CD14-positive monocyte (primary cell): ENCODE measurements around the gene MDFI. TPM values are rescaled to one million over a fixed set of nuclear protein-coding genes. Genes with fewer than 3 reads are reported as not detected.
A peak's percentile ranks its signal among the peaks of the same experiment; 100 is the strongest.

Experiments
- DNase-seq, 3 donors: peaks; one replicate each; pipeline ENCODE4 v3.0.0-alpha.2; 2011 to 2022
- H2AFZ ChIP-seq: 2 replicates; pipeline ENCODE4 v1.6.0; 2012; ENCODE audit warnings: mild to moderate bottlenecking, low read depth, low read length, inconsistent platforms; ENCODE audit not compliant: insufficient read depth, poor library complexity, severe bottlenecking
- H3K27ac ChIP-seq, 2 donors: 1 replicate in 1 of 2; 2 replicates in 1 of 2; pipeline ENCODE4 v1.5.1; 2012 to 2013; ENCODE audit warnings: low read length in 2 of 2, control low read depth in 1 of 2, inconsistent platforms in 1 of 2, low read depth in 1 of 2, mild to moderate bottlenecking in 1 of 2
- H3K27me3 ChIP-seq, 2 donors: one replicate each; pipeline versions ENCODE4 v1.6.0 to v1.6.1; 2011 to 2013; ENCODE audit warnings: low read length in 2 of 2; ENCODE audit not compliant: control insufficient read depth in 2 of 2, insufficient read depth in 2 of 2
- H3K36me3 ChIP-seq, 2 donors: replicated peaks in 1 of 2; 1 replicate in 1 of 2; 2 replicates in 1 of 2; pipeline versions ENCODE4 v1.5.1 to v1.6.1; 2012 to 2013; ENCODE audit warnings: low read length in 2 of 2, control low read depth in 1 of 2, inconsistent platforms in 1 of 2, mild to moderate bottlenecking in 1 of 2; ENCODE audit not compliant: insufficient read depth in 2 of 2, control insufficient read depth in 1 of 2
- H3K4me1 ChIP-seq, 2 donors: 1 replicate in 1 of 2; 2 replicates in 1 of 2; pipeline versions ENCODE4 v1.5.1 to v1.6.1; 2012 to 2013; ENCODE audit warnings: low read length in 2 of 2, control low read depth in 1 of 2, inconsistent platforms in 1 of 2, mild to moderate bottlenecking in 1 of 2, moderate library complexity in 1 of 2; ENCODE audit not compliant: insufficient read depth in 2 of 2, control insufficient read depth in 1 of 2
- H3K4me2 ChIP-seq: replicated peaks from 2 replicates; pipeline ENCODE3; 2012; ENCODE audit warnings: low read length, moderate library complexity, mild to moderate bottlenecking; ENCODE audit not compliant: poor library complexity, severe bottlenecking; ENCODE audit errors: extremely low read depth
- H3K4me3 ChIP-seq, 3 experiments: fragments of 200-600 bp in 1 of 3; sonication (generic) in 1 of 3; replicated peaks in 1 of 3; 1 replicate in 2 of 3; 2 replicates in 1 of 3; pipeline ENCODE4 v1.5.1; 2011 to 2013; ENCODE audit warnings: low read length in 3 of 3, mild to moderate bottlenecking in 3 of 3, control low read depth in 2 of 3, low read depth in 2 of 3, inconsistent platforms in 1 of 3, moderate library complexity in 1 of 3
- H3K79me2 ChIP-seq: 2 replicates; pipeline ENCODE4 v1.6.0; 2012; ENCODE audit warnings: mild to moderate bottlenecking, control low read depth, inconsistent platforms, low read length, moderate library complexity; ENCODE audit not compliant: insufficient read depth
- H3K9ac ChIP-seq: 2 replicates; pipeline ENCODE4 v1.6.0; 2017; ENCODE audit warnings: low read length, mild to moderate bottlenecking; ENCODE audit not compliant: insufficient read depth, poor library complexity, severe bottlenecking
- H3K9me3 ChIP-seq, 2 donors: replicated peaks in 1 of 2; 1 replicate in 1 of 2; 2 replicates in 1 of 2; pipeline versions ENCODE4 v1.5.1 to v1.6.1; 2012 to 2013; ENCODE audit warnings: low read length in 2 of 2, control low read depth in 1 of 2; ENCODE audit not compliant: control insufficient read depth in 1 of 2, insufficient read depth in 1 of 2
- H4K20me1 ChIP-seq: 2 replicates; pipeline ENCODE4 v1.6.0; 2012; ENCODE audit warnings: mild to moderate bottlenecking, low read length, control low read depth, moderate library complexity; ENCODE audit not compliant: insufficient read depth
- H3K27ac Mint-ChIP-seq, 7 donors: one replicate each; pipeline ENCODE4 v1.8.0; 2020; ENCODE audit warnings: mild to moderate bottlenecking in 7 of 7, mixed read lengths in 7 of 7, moderate library complexity in 6 of 7, inconsistent platforms in 2 of 7
- H3K27me3 Mint-ChIP-seq, 3 donors: one replicate each; pipeline ENCODE4 v1.8.0; 2021 to 2022; ENCODE audit warnings: low read depth in 3 of 3, mild to moderate bottlenecking in 3 of 3, mixed read lengths in 3 of 3, moderate library complexity in 3 of 3, inconsistent platforms in 1 of 3
- H3K36me3 Mint-ChIP-seq, 2 donors: one replicate each; pipeline ENCODE4 v1.8.0; 2020; ENCODE audit warnings: mixed read lengths in 2 of 2, inconsistent platforms in 1 of 2, mild to moderate bottlenecking in 1 of 2
- H3K4me1 Mint-ChIP-seq: one replicate; pipeline ENCODE4 v1.8.0; 2020; ENCODE audit warnings: mild to moderate bottlenecking, mixed read lengths
- H3K4me3 Mint-ChIP-seq, 2 donors: one replicate each; pipeline ENCODE4 v1.8.0; 2020; ENCODE audit warnings: mild to moderate bottlenecking in 2 of 2, mixed read lengths in 2 of 2, moderate library complexity in 1 of 2
- H3K9me3 Mint-ChIP-seq, 7 donors: one replicate each; pipeline ENCODE4 v1.8.0; 2020 to 2022; ENCODE audit warnings: mixed read lengths in 7 of 7, mild to moderate bottlenecking in 6 of 7, moderate library complexity in 6 of 7, inconsistent platforms in 2 of 7
- CTCF ChIP-seq: fragments of 200-600 bp; IDR thresholded peaks from one replicate; pipeline ENCODE4 v1.8.0; 2022; ENCODE audit warnings: antibody characterized with exemption, mild to moderate bottlenecking
- WGBS: methylation state at CpG from one replicate; pipeline ENCODE4 v1.1.5; 2013; ENCODE audit warnings: missing lambda C conversion rate; ENCODE audit not compliant: insufficient coverage; 5-methylcytosine and 5-hydroxymethylcytosine counted together
- intact Hi-C, 2 donors: fragments of 100-400 bp; cut with micrococcal nuclease; formaldehyde crosslinking; loops; one replicate each; pipeline versions ENCODE4 v1.15.0 to v1.15.1; 2023
- polyA plus RNA-seq, 3 donors: library from polyadenylated mRNA; depleted of rRNA in 1 of 3; unstranded in 2 of 3; stranded (reverse) in 1 of 3; fragments of 300-500 nt in 2 of 3; fragments of >200 nt in 1 of 3; fragmentation: Illumina TruSeq in 2 of 3; gene quantifications; 1 replicate in 2 of 3; 2 replicates in 1 of 3; pipeline ENCODE4 v1.2.3, GENCODE V29; 2012 to 2021

Gene MDFI
- polyA plus RNA-seq, 3 donors = not detected

- peaks cover 5 to 17% of the 10 kb centered on the region in 2 donors for H3K4me1 ChIP-seq
- WGBS = 34% methylated on average over 20 of the region's 40 CpGs
- H3K4me2 ChIP-seq = peak overlapping the region; percentile 42
- TF ChIP-seq CTCF = no peak
- no peaks in the 10 kb centered on the region for H3K79me2 ChIP-seq
- peak overlapping the region in 1 of 3 experiments; percentile 34 for H3K4me3 ChIP-seq
- no peaks in the 10 kb centered on the region for H3K36me3 ChIP-seq
- H3K9me3 Mint-ChIP-seq = peaks cover 0 to 20% (median 4%) of the 10 kb centered on the region in 7 donors
- H3K27me3 Mint-ChIP-seq = peaks cover 55 to 79% (median 56%) of the 10 kb centered on the region in 3 donors
- peak overlapping the region; percentile 16 to 83 for H3K4me3 Mint-ChIP-seq
- H4K20me1 ChIP-seq = no peaks in the 10 kb centered on the region
- peaks cover 11 to 52% of the 10 kb centered on the region in 2 donors for H3K27me3 ChIP-seq
- H3K27ac ChIP-seq = no peak overlapping the region
- no peak for DNase-seq
- no peak overlapping the region for H2AFZ ChIP-seq
- intact Hi-C loops = no loop called here
- peaks cover 23% of the 10 kb centered on the region for H3K4me1 Mint-ChIP-seq
- peak overlapping the region in 2 of 7 donors; percentile 46 to 66 for H3K27ac Mint-ChIP-seq
- peaks cover 0 to 8% of the 10 kb centered on the region in 2 donors for H3K9me3 ChIP-seq
- peaks cover 0 to 4% of the 10 kb centered on the region in 2 donors for H3K36me3 Mint-ChIP-seq
- H3K9ac ChIP-seq = no peak overlapping the region
Observed at GRCh38 chr6:41638935-41639808, 904 bp downstream of the MDFI start.

GRCh38 chr6:41639809-41640371, 1.6 kb downstream of the MDFI start:
- 89% methylated on average over 4 of the region's 8 CpGs for WGBS

More at GRCh38 chr6:41639809-41640371, 1.6 kb downstream of the MDFI start:
- Histone ChIP-seq H3K4me1 (peaks cover 5 to 17% of the 10 kb centered on the region in 2 donors), H3K79me2 (no peaks in the 10 kb centered on the region), H3K9ac (no peak overlapping the region), H3K27ac (no peak overlapping the region), H3K9me3 (peaks cover 0 to 8% of the 10 kb centered on the region in 2 donors), H2AFZ (no peak overlapping the region), H3K4me3 (no peak overlapping the region), H3K27me3 (peaks cover 11 to 52% of the 10 kb centered on the region in 2 donors), H4K20me1 (no peaks in the 10 kb centered on the region), H3K36me3 (no peaks in the 10 kb centered on the region), H3K4me2 (no peak overlapping the region)
- no peak for TF ChIP-seq CTCF
- peaks cover 0 to 4% of the 10 kb centered on the region in 2 donors for H3K36me3 Mint-ChIP-seq
- H3K27ac Mint-ChIP-seq = no peak overlapping the region
- peaks cover 22% of the 10 kb centered on the region for H3K4me1 Mint-ChIP-seq
- intact Hi-C loops = no loop called here
- no peak for DNase-seq
- peaks cover 50 to 75% (median 58%) of the 10 kb centered on the region in 3 donors for H3K27me3 Mint-ChIP-seq
- peak overlapping the region in 1 of 2 donors; percentile 83 for H3K4me3 Mint-ChIP-seq
- peaks cover 0 to 20% (median 4%) of the 10 kb centered on the region in 7 donors for H3K9me3 Mint-ChIP-seq
